ENCODE data around the gene PGBD5.

GRCh38 chr1:230393722-230394121 is 32.4 kb downstream of the PGBD5 start:
- TF ChIP-seq CTCF (IDR thresholded peaks at IDR 0.05) (no peak), POLR2A (IDR thresholded peaks at IDR 0.05) (no peak)
